GM12878 (cell line): ENCODE data around the gene EZH2. TPM values are rescaled to one million over a fixed set of nuclear protein-coding genes. Genes with fewer than 3 reads are reported as not detected.

Experiments used
- ATAC-seq: fragments of 200-7000 bp; cut with Tn5 transposase; 3 replicates; pipeline ENCODE4 v1.9.1; 2020; ENCODE audit warnings: mild to moderate bottlenecking, moderate library complexity
- BruUV-seq: library from RNA; stranded (reverse); fragments of 400-500 nt; replicated peaks from 2 replicates; lab custom pipeline; 2021; lab: Mats Ljungman, UMichigan
- CTCF ChIA-PET: fragments of 300-600 bp; sonication (Branson Sonifier 250); formaldehyde crosslinking; extraction: SDS; loops from one replicate; lab custom pipeline; 2021; ENCODE audit warnings: inconsistent platforms; lab: Yijun Ruan, JAX
- POLR2A ChIA-PET: fragments of 350-600 bp; formaldehyde crosslinking; extraction: SDS; loops from one replicate; lab custom pipeline; 2021; ENCODE audit warnings: inconsistent platforms; lab: Charles Lee
- RAD21 ChIA-PET: fragments of 300-600 bp; sonication (Branson Sonifier 250); formaldehyde crosslinking; loops from one replicate; lab custom pipeline; 2023; ENCODE audit warnings: antibody characterized with exemption; ENCODE audit not compliant: unreplicated experiment; lab: Charles Lee
- SMC1A ChIA-PET: fragments of 300-600 bp; sonication (Branson Sonifier 250); formaldehyde crosslinking; loops from one replicate; lab custom pipeline; 2023; ENCODE audit not compliant: unreplicated experiment, uncharacterized antibody; lab: Charles Lee
- DNase-seq: peaks from one replicate; pipeline ENCODE4 v3.0.0-alpha.2; 2011; ENCODE audit warnings: low read depth, low spot score
- FAIRE-seq: peaks from 3 replicates; lab custom pipeline; 2011; peaks lifted over from hg19 to GRCh38; lab: Jason Lieb, UNC
- H2AFZ ChIP-seq: 2 replicates; pipeline ENCODE4 v1.6.0; 2011; ENCODE audit warnings: low read depth, low read length, control low read depth; ENCODE audit not compliant: control insufficient read depth
- H3K27ac ChIP-seq: 2 replicates; pipeline ENCODE4 v1.5.1; 2011; ENCODE audit warnings: control low read depth; ENCODE audit not compliant: control insufficient read depth, insufficient read depth
- H3K27me3 ChIP-seq, 2 experiments: replicated peaks in 1 of 2; 2 replicates each; pipeline versions ENCODE4 v1.6.0 to v1.6.1; 2011; ENCODE audit warnings: low read length in 1 of 2; ENCODE audit not compliant: control insufficient read depth in 2 of 2, insufficient read depth in 2 of 2
- H3K36me3 ChIP-seq, 2 experiments: 2 replicates each; pipeline ENCODE4 v1.5.1; 2011; ENCODE audit warnings: low read length in 1 of 2; ENCODE audit not compliant: control insufficient read depth in 2 of 2, insufficient read depth in 2 of 2
- H3K4me1 ChIP-seq: 2 replicates; pipeline ENCODE4 v1.6.1; 2011; ENCODE audit warnings: mild to moderate bottlenecking, low read length, moderate library complexity, mixed read lengths; ENCODE audit not compliant: control insufficient read depth, insufficient read depth
- H3K4me2 ChIP-seq: 2 replicates; pipeline ENCODE4 v1.6.0; 2011; ENCODE audit warnings: control low read depth; ENCODE audit not compliant: control insufficient read depth, insufficient read depth
- H3K4me3 ChIP-seq: fragments of 200-600 bp; sonication (generic); 2 replicates; pipeline ENCODE4 v1.5.1; 2016
- H3K79me2 ChIP-seq: 2 replicates; pipeline ENCODE4 v1.6.0; 2011; ENCODE audit warnings: low read length; ENCODE audit not compliant: control insufficient read depth, insufficient read depth
- H3K9ac ChIP-seq: 2 replicates; pipeline ENCODE4 v1.8.0; 2011; ENCODE audit warnings: low read length, control low read depth, mixed read lengths; ENCODE audit not compliant: control insufficient read depth, insufficient read depth
- H3K9me3 ChIP-seq: replicated peaks from 3 replicates; pipeline ENCODE4 v1.5.1; 2011; ENCODE audit warnings: mild to moderate bottlenecking, low read length; ENCODE audit not compliant: control insufficient read depth, insufficient read depth
- H4K20me1 ChIP-seq: 2 replicates; pipeline ENCODE4 v1.6.0; 2011; ENCODE audit not compliant: control insufficient read depth, insufficient read depth
- ATF3 ChIP-seq: IDR thresholded peaks from 2 replicates; pipeline ENCODE4 v1.6.1; 2011; ENCODE audit warnings: low read depth, mild to moderate bottlenecking, low read length, moderate library complexity, borderline replicate concordance; ENCODE audit errors: extremely low read depth
- BMI1 ChIP-seq: fragments of 450-650 bp; IDR thresholded peaks from 2 replicates; pipeline ENCODE4 v1.6.1; 2016; ENCODE audit warnings: mild to moderate bottlenecking, moderate library complexity, borderline replicate concordance
- MTA2 ChIP-seq: fragments of 450-650 bp; IDR thresholded peaks from 2 replicates; pipeline ENCODE4 v1.6.1; 2016; ENCODE audit warnings: low read depth, mild to moderate bottlenecking, moderate library complexity
- POLR2A ChIP-seq: IDR thresholded peaks from 2 replicates; pipeline ENCODE4 v1.6.1; 2011; ENCODE audit warnings: low read depth, mild to moderate bottlenecking, low read length
- POLR2AphosphoS5 ChIP-seq: IDR thresholded peaks from 2 replicates; pipeline ENCODE4 v1.6.1; 2011; ENCODE audit warnings: mild to moderate bottlenecking, low read length, inconsistent platforms
- POU2F2 ChIP-seq: IDR thresholded peaks from 3 replicates; pipeline ENCODE4 v1.6.1; 2011; ENCODE audit warnings: low read depth, mild to moderate bottlenecking, low read length, borderline replicate concordance
- RAD51 ChIP-seq: fragments of 450-650 bp; IDR thresholded peaks from 2 replicates; pipeline ENCODE4 v1.6.1; 2016; ENCODE audit warnings: moderate library complexity, mild to moderate bottlenecking, inconsistent platforms
- SMAD1 ChIP-seq: fragments of 450-650 bp; IDR thresholded peaks from 2 replicates; pipeline ENCODE4 v1.6.1; 2018; ENCODE audit warnings: mild to moderate bottlenecking, low read depth; ENCODE audit not compliant: partially characterized antibody
- SREBF2 ChIP-seq: IDR thresholded peaks from 2 replicates; pipeline ENCODE4 v1.6.1; 2012; ENCODE audit warnings: mild to moderate bottlenecking, low read length
- TARDBP ChIP-seq: IDR thresholded peaks from 2 replicates; pipeline ENCODE4 v1.6.1; 2016; ENCODE audit warnings: borderline replicate concordance
- TCF12 ChIP-seq: IDR thresholded peaks from 2 replicates; pipeline ENCODE4 v1.6.1; 2011; ENCODE audit warnings: low read depth, mild to moderate bottlenecking, low read length
- ZBED1 ChIP-seq: IDR thresholded peaks from 2 replicates; pipeline ENCODE4 v1.6.1; 2016; ENCODE audit warnings: borderline replicate concordance
- WGBS: methylation state at CpG from one replicate; pipeline ENCODE4 v1.1.6; 2016; ENCODE audit warnings: low lambda C conversion rate; ENCODE audit not compliant: insufficient replicate concordance, insufficient coverage; ENCODE audit errors: missing lambda C conversion rate; 5-methylcytosine and 5-hydroxymethylcytosine counted together
- in situ Hi-C: fragments of 300-500 bp; cut with MboI; formaldehyde crosslinking; loops from 9 replicates; pipeline ENCODE4 v1.14.3; 2018; ENCODE audit warnings: mixed read lengths
- intact Hi-C: fragments of 100-400 bp; cut with micrococcal nuclease; formaldehyde crosslinking; loops from one replicate; pipeline ENCODE4 v1.14.2; 2022; ENCODE audit not compliant: unreplicated experiment
- polyA plus RNA-seq, 11 experiments: library from polyadenylated mRNA; depleted of rRNA in 4 of 11; unstranded in 6 of 11; stranded (reverse) in 5 of 11; fragments of >200 nt; fragmentation: Nextera tagmentation in 4 of 11; fragmentation: Illumina TruSeq in 1 of 11; extraction: Ambion mirVana in 4 of 11; extraction: Trizol in 1 of 11; gene quantifications; 1 replicate in 1 of 11; 2 replicates in 10 of 11; pipeline versions ENCODE4 v1.2.1 to v1.2.3, GENCODE V29; 2011 to 2016; ENCODE audit warnings: inconsistent platforms in 2 of 11, missing spikeins in 2 of 11, low read depth in 1 of 11
- total RNA-seq, 4 experiments: library from RNA; depleted of rRNA in 3 of 4; stranded (reverse); fragments of >200 nt in 3 of 4; fragmentation: Illumina TruSeq in 1 of 4; extraction: Trizol in 1 of 4; gene quantifications; 2 replicates each; pipeline versions ENCODE4 v1.2.1 to v1.2.3, GENCODE V29; 2013 to 2021
- TF ChIP-seq, protein P1 (sequence below): IDR thresholded peaks from 2 replicates; pipeline ENCODE4 v1.6.1; 2012; ENCODE audit warnings: low read depth, low read length, improper control_type of control experiment
- TF ChIP-seq, protein P2 (sequence below): fragments of 450-650 bp; IDR thresholded peaks from 2 replicates; pipeline ENCODE4 v1.6.1; 2017; ENCODE audit warnings: mild to moderate bottlenecking, moderate library complexity
- TF ChIP-seq, protein P3 (sequence below): fragments of 450-650 bp; formaldehyde crosslinking; IDR thresholded peaks from 2 replicates; pipeline ENCODE4 v1.4.0; 2022; ENCODE audit warnings: mild to moderate bottlenecking, moderate library complexity

Gene EZH2
- total and polyA plus RNA-seq, 10 of the 15 experiments (the other 5 are each of a cell fraction or from before 2014, with no cell fraction given) = 19.4 to 69.6 (median 40.8) TPM

DNA sequence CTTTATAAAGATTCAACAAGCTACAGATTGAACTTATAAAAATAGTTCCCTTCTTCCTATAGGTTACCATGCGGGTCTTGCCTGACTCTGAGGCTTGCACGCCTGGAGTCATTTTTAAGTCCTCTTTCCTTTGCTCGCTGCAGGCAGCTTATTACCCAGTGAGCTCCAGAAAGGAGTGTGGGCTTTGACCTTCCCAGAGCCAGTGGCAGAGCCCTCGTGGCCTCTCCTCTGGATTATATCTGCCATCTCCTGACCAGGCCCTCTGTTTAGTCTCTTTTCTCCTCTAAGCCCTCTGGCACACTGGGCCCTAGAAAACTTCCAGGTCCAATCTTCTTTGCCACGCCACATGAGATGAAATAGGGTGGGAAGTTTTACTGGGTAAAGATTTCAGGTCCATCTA is 39.9 kb upstream of the EZH2 start:
- Histone ChIP-seq H3K9ac (no peak overlapping the region), H2AFZ (no peak overlapping the region), H3K36me3 (no peaks in the 10 kb centered on the region), H3K27me3 (peaks cover 0 to 7% of the 10 kb centered on the region in 2 experiments; a peak in 1 of 4 replicates), H4K20me1 (no peaks in the 10 kb centered on the region), H3K4me1 (peaks cover 5% of the 10 kb centered on the region), H3K79me2 (no peaks in the 10 kb centered on the region), H3K27ac (no peak overlapping the region), H3K4me2 (no peak overlapping the region), H3K9me3 (no peaks in the 10 kb centered on the region), H3K4me3 (no peak overlapping the region)
- no peak for TF ChIP-seq POLR2A
- TF ChIP-seq SREBF2 = no peak
- no peak for TF ChIP-seq RAD51
- no peak for TF ChIP-seq SMAD1
- TF ChIP-seq TARDBP = no peak
- no peak for TF ChIP-seq BMI1
- no peak for TF ChIP-seq POU2F2
- TF ChIP-seq POLR2AphosphoS5 = no peak
- no peak for TF ChIP-seq ATF3
- TF ChIP-seq, protein P1, sequence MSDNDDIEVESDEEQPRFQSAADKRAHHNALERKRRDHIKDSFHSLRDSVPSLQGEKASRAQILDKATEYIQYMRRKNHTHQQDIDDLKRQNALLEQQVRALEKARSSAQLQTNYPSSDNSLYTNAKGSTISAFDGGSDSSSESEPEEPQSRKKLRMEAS = no peak
- TF ChIP-seq, protein P2, sequence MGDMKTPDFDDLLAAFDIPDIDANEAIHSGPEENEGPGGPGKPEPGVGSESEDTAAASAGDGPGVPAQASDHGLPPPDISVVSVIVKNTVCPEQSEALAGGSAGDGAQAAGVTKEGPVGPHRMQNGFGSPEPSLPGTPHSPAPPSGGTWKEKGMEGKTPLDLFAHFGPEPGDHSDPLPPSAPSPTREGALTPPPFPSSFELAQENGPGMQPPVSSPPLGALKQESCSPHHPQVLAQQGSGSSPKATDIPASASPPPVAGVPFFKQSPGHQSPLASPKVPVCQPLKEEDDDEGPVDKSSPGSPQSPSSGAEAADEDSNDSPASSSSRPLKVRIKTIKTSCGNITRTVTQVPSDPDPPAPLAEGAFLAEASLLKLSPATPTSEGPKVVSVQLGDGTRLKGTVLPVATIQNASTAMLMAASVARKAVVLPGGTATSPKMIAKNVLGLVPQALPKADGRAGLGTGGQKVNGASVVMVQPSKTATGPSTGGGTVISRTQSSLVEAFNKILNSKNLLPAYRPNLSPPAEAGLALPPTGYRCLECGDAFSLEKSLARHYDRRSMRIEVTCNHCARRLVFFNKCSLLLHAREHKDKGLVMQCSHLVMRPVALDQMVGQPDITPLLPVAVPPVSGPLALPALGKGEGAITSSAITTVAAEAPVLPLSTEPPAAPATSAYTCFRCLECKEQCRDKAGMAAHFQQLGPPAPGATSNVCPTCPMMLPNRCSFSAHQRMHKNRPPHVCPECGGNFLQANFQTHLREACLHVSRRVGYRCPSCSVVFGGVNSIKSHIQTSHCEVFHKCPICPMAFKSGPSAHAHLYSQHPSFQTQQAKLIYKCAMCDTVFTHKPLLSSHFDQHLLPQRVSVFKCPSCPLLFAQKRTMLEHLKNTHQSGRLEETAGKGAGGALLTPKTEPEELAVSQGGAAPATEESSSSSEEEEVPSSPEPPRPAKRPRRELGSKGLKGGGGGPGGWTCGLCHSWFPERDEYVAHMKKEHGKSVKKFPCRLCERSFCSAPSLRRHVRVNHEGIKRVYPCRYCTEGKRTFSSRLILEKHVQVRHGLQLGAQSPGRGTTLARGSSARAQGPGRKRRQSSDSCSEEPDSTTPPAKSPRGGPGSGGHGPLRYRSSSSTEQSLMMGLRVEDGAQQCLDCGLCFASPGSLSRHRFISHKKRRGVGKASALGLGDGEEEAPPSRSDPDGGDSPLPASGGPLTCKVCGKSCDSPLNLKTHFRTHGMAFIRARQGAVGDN = no peak
- no peak for TF ChIP-seq ZBED1
- no peak for TF ChIP-seq TCF12
- no peak for TF ChIP-seq MTA2
- TF ChIP-seq, protein P3, sequence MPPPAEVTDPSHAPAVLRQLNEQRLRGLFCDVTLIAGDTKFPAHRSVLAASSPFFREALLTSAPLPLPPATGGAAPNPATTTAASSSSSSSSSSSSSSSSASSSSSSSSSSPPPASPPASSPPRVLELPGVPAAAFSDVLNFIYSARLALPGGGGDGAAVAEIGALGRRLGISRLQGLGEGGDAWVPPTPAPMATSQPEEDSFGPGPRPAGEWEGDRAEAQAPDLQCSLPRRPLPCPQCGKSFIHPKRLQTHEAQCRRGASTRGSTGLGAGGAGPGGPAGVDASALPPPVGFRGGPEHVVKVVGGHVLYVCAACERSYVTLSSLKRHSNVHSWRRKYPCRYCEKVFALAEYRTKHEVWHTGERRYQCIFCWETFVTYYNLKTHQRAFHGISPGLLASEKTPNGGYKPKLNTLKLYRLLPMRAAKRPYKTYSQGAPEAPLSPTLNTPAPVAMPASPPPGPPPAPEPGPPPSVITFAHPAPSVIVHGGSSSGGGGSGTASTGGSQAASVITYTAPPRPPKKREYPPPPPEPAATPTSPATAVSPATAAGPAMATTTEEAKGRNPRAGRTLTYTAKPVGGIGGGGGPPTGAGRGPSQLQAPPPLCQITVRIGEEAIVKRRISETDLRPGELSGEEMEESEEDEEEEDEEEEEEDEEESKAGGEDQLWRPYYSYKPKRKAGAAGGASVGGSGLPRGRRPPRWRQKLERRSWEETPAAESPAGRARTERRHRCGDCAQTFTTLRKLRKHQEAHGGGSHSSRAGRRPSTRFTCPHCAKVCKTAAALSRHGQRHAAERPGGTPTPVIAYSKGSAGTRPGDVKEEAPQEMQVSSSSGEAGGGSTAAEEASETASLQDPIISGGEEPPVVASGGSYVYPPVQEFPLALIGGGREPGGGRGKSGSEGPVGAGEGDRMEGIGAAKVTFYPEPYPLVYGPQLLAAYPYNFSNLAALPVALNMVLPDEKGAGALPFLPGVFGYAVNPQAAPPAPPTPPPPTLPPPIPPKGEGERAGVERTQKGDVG = no peak
- in situ Hi-C loops (no loop called here), intact Hi-C loops (no loop called here)
- FAIRE-seq (no peak), DNase-seq (no peak), ATAC-seq (no peak)
- RAD21 ChIA-PET = no interaction called here
- CTCF ChIA-PET = interaction anchor here (0.6 kb wide), 1 partner anchor 253 kb away, joined by 3 read pairs; no protein-coding TSS in a partner anchor
- BruUV-seq = no TSS peak
- SMC1A ChIA-PET = interaction anchor here (0.5 to 1.7 kb wide), 3 partner anchors 9 to 219 kb away, joined by 3 to 6 read pairs (median 3); no protein-coding TSS in a partner anchor
- WGBS = 69% methylated on average over 5 of the region's 5 CpGs
- POLR2A ChIA-PET = no interaction called here
